ENCODE results near the gene OVCH1.
A peak's percentile ranks its signal among the peaks of the same experiment; 100 is the strongest.
"Not testable (repeated sequence)": the region's sequence is repeated elsewhere in the genome, so short reads cannot be mapped to it uniquely, and the experiment has no call there.

OVCH1 gene

GRCh38 chr12:29386084-29386680 is 111.3 kb downstream of the OVCH1 start:
- not testable (repeated sequence) for H3K4me1 ChIP-seq (ENCODE audit: insufficient read depth, low read length); H3K4me3 ChIP-seq (ENCODE audit: low read length)

DNA sequence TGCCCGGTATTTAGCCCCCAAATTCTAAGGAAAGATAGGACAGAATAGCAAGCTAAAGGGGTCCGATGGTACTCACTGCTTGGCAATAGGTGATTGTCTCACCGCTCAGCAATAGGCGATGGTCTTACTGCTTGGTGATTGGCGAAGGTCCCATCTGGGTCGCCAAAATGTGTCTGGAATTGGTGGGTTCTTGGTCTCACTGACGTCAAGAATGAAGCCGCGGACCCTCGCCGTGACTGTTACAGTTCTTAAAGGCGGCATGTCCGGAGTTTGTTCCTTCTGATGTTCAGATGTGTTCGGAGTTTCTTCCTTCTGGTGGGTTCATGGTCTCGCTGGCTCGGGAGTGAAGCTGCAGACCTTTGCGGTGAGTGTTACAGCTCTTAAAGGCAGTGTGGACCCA is 112.3 kb downstream of the OVCH1 start:
- H3K4me1 ChIP-seq (ENCODE audit: insufficient read depth, low read length); H3K9me3 ChIP-seq (ENCODE audit: low read length); H2AFZ ChIP-seq (ENCODE audit: low read depth, low read length); H3K27me3 ChIP-seq (ENCODE audit: insufficient read depth, low read length); H3K4me3 ChIP-seq (ENCODE audit: low read length); H3K36me3 ChIP-seq (ENCODE audit: insufficient read depth, low read length): not testable (repeated sequence)

More at GRCh38 chr12:29386084-29386680, 111.3 kb downstream of the OVCH1 start:
- not testable (repeated sequence) for H2AFZ ChIP-seq (ENCODE audit: low read depth, low read length); H3K36me3 ChIP-seq (ENCODE audit: insufficient read depth, low read length); H3K27me3 ChIP-seq (ENCODE audit: insufficient read depth, low read length); H3K9me3 ChIP-seq (ENCODE audit: low read length)

- Histone ChIP-seq H3K4me3 (ENCODE audit: low read length) (no peak overlapping the region), H3K4me1 (ENCODE audit: insufficient read depth, low read length) (peaks cover 12% of the 10 kb centered on the region), H3K27me3 (ENCODE audit: insufficient read depth, low read length) (no peaks in the 10 kb centered on the region)
Measured at GRCh38 chr12:29382251-29382650, 115.2 kb downstream of the OVCH1 start.

GRCh38 chr12:29380536-29381523 is 116.7 kb downstream of the OVCH1 start, which contains the start of gene ERGIC2:
TSS of gene ERGIC2 (minus strand) at chr12:29381172. CDS start at chr12:29371633, 9,539 bp downstream.
- Histone ChIP-seq H3K4me1 (ENCODE audit: insufficient read depth, low read length) (peaks cover 12% of the 10 kb centered on the region), H3K4me3 (ENCODE audit: low read length) (peak within 1 kb of the TSS; percentile 80), H2AFZ (ENCODE audit: low read depth, low read length) (peak within 1 kb of the TSS; percentile 87), H3K27me3 (ENCODE audit: insufficient read depth, low read length) (no peaks in the 10 kb centered on the region), H3K36me3 (ENCODE audit: insufficient read depth, low read length) (peaks cover 7% of the 10 kb centered on the region), H3K9me3 (ENCODE audit: low read length) (no peaks in the 10 kb centered on the region)

More at GRCh38 chr12:29382251-29382650, 115.2 kb downstream of the OVCH1 start:
- Histone ChIP-seq H3K36me3 (ENCODE audit: insufficient read depth, low read length) (peaks cover 7% of the 10 kb centered on the region), H2AFZ (ENCODE audit: low read depth, low read length) (peak overlapping the region; percentile 87), H3K9me3 (ENCODE audit: low read length) (no peaks in the 10 kb centered on the region)

Data from neuron (in vitro differentiated cells).